ENCODE measurements around the gene IPPK. TPM values are rescaled to one million over a fixed set of nuclear protein-coding genes. Genes with fewer than 3 reads are reported as not detected.
A peak's percentile ranks its signal among the peaks of the same experiment; 100 is the strongest.

Gene IPPK
- total RNA-seq, 2 experiments from 2014 or later = 8.7 to 9.7 TPM

DNA sequence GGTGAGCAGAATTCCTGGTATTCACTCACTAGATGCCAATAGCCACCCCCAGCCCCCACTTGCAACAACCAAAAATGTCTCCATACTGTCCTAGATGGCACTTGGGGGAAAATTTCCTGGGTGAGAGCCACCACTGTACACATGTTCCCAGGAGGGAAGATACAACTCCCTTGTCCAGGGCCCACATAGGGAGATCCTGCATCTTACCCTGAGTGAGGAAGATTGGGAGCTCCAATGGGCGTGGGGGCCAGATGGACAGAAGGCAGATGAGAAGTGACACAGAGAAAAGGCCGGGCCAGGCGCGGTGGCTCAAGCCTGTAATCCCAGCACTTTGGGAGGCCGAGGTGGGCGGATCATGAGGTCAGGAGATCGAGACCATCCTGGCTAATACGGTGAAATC lies 12.3 kb upstream of the IPPK start:
- no peaks in the 10 kb centered on the region for H3K4me1 Mint-ChIP-seq (ENCODE audit: low read depth)
- ChIA-PET POLR2A (no interaction called here), CTCF (no interaction called here)
- no peak overlapping the region for H3K4me3 Mint-ChIP-seq
- H3K27ac Mint-ChIP-seq = no peak overlapping the region
- DNase-seq (no peak), ATAC-seq (no peak)
- no peaks in the 10 kb centered on the region for H3K9me3 Mint-ChIP-seq (ENCODE audit: insufficient read depth)
- no peaks in the 10 kb centered on the region for H3K27me3 Mint-ChIP-seq (ENCODE audit: low read depth)
- no peaks in the 10 kb centered on the region for H3K36me3 Mint-ChIP-seq (ENCODE audit: low read depth)

GRCh38 chr9:92680166-92681119 lies 10.5 kb upstream of the IPPK start:
- no peak overlapping the region for H3K27ac Mint-ChIP-seq
- CTCF ChIA-PET = interaction anchor here (1.7 kb wide), 1 partner anchor 10 kb away, joined by 5 read pairs; the partner anchor contains the start of gene IPPK
- DNase-seq (no peak), ATAC-seq (no peak)
- H3K9me3 Mint-ChIP-seq (ENCODE audit: insufficient read depth) = no peaks in the 10 kb centered on the region
- POLR2A ChIA-PET = interaction anchor here (0.9 to 1.0 kb wide), 2 partner anchors 10 kb away, joined by 3 read pairs; partner anchors contain the start of gene IPPK
- no peaks in the 10 kb centered on the region for H3K36me3 Mint-ChIP-seq (ENCODE audit: low read depth)
- no peaks in the 10 kb centered on the region for H3K27me3 Mint-ChIP-seq (ENCODE audit: low read depth)
- H3K4me1 Mint-ChIP-seq (ENCODE audit: low read depth) = no peaks in the 10 kb centered on the region
- no peak overlapping the region for H3K4me3 Mint-ChIP-seq

DNA sequence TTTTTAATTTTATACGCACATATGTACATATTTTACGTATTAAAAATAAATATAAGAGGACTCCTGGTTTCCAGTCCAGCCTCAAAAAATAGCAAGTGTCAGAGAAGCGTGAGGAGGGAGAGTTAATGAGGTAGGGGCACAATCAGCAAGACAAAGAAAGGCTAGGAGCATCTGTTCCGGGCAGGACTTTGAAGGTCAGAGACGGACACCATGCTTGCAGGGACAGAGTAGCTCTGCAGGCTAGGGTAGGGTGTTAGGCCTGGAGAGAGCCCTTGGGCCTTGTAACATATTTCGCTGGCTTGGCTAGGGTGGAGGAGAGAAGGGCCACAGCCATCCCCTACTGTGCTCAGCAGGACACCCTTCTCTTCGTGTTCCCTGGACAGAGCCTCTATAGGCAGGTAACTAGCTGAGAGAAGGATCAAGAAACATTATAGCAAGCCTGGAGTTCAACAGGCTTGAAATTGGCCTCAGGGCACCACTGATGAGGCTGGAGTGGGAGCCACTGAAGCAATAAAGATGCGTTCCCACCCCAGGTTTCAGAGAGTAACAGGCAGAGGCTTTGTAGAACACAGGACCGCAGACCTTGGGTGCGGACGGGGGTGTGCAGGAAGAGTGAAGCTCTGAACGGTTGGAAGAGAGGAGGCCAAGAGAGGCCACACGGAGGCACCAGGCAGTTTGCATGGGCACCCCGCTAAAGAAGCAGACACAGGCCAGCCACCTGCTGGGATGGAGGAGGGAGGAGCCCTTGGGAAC lies 9.7 kb upstream of the IPPK start:
- Mint-ChIP-seq H3K27me3 (ENCODE audit: low read depth) (no peaks in the 10 kb centered on the region), H3K4me3 (no peak overlapping the region), H3K4me1 (ENCODE audit: low read depth) (no peaks in the 10 kb centered on the region), H3K36me3 (ENCODE audit: low read depth) (peaks cover 2% of the 10 kb centered on the region), H3K9me3 (ENCODE audit: insufficient read depth) (no peaks in the 10 kb centered on the region), H3K27ac (no peak overlapping the region)
- ChIA-PET POLR2A (interaction anchor here (1.0 kb wide), 1 partner anchor 10 kb away, joined by 3 read pairs; the partner anchor contains the start of gene IPPK), CTCF (interaction anchor here (1.7 kb wide), 1 partner anchor 9 kb away, joined by 5 read pairs; the partner anchor contains the start of gene IPPK)
- ATAC-seq (no peak), DNase-seq (no peak)

GRCh38 chr9:92671323-92671722 lies 1.4 kb upstream of the IPPK start:
- peak overlapping the region; percentile 96 for H3K4me3 Mint-ChIP-seq
- ATAC-seq = no peak
- H3K9me3 Mint-ChIP-seq (ENCODE audit: insufficient read depth) = no peaks in the 10 kb centered on the region
- peaks cover 21% of the 10 kb centered on the region for H3K36me3 Mint-ChIP-seq (ENCODE audit: low read depth)
- H3K27me3 Mint-ChIP-seq (ENCODE audit: low read depth) = no peaks in the 10 kb centered on the region
- H3K4me1 Mint-ChIP-seq (ENCODE audit: low read depth) = peaks cover 35% of the 10 kb centered on the region
- H3K27ac Mint-ChIP-seq = no peak overlapping the region
- no peak for DNase-seq
- ChIA-PET POLR2A (interaction anchor here (0.7 to 1.0 kb wide), 2 partner anchors 17 to 347 kb away, joined by 4 to 5 read pairs; no protein-coding TSS in a partner anchor), CTCF (interaction anchor here (0.8 to 2.6 kb wide), 7 partner anchors 11 to 345 kb away, joined by 3 to 14 read pairs (median 5); partner anchors contain the start of gene CENPP)

DNA sequence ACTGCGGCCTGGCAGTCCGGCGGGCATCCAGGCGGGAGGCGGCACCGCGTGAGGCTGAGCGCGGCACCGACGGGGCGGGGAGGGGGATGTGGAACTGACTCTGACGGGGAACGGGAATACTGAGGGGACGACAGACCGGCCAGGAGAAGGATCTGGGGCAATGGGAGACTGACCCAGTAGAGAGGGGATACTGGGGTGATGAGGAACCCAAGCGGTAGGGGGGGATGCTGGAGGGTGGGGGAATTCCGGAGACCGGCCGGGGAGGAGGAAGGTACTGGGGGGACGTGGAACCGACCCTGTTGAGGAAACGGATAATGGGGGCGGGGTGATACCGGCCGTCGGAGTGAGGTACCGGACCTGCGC lies 423 bp downstream of the IPPK start:
- Mint-ChIP-seq H3K27ac (peak overlapping the region; percentile 96), H3K9me3 (ENCODE audit: insufficient read depth) (no peaks in the 10 kb centered on the region), H3K4me3 (peak overlapping the region; percentile 96), H3K27me3 (ENCODE audit: low read depth) (no peaks in the 10 kb centered on the region), H3K4me1 (ENCODE audit: low read depth) (peaks cover 48% of the 10 kb centered on the region), H3K36me3 (ENCODE audit: low read depth) (peaks cover 25% of the 10 kb centered on the region)
- DNase-seq = no peak
- CTCF ChIA-PET = interaction anchor here (1.1 to 2.6 kb wide), 7 partner anchors 8 to 343 kb away, joined by 3 to 14 read pairs (median 5); partner anchors contain the start of gene CENPP
- peak; percentile 10 for ATAC-seq
- POLR2A ChIA-PET = interaction anchor here (0.6 to 1.6 kb wide), 6 partner anchors 10 to 554 kb away, joined by 3 to 9 read pairs (median 4); partner anchors contain the start of genes BICD2, CENPP and SPTLC1

DNA sequence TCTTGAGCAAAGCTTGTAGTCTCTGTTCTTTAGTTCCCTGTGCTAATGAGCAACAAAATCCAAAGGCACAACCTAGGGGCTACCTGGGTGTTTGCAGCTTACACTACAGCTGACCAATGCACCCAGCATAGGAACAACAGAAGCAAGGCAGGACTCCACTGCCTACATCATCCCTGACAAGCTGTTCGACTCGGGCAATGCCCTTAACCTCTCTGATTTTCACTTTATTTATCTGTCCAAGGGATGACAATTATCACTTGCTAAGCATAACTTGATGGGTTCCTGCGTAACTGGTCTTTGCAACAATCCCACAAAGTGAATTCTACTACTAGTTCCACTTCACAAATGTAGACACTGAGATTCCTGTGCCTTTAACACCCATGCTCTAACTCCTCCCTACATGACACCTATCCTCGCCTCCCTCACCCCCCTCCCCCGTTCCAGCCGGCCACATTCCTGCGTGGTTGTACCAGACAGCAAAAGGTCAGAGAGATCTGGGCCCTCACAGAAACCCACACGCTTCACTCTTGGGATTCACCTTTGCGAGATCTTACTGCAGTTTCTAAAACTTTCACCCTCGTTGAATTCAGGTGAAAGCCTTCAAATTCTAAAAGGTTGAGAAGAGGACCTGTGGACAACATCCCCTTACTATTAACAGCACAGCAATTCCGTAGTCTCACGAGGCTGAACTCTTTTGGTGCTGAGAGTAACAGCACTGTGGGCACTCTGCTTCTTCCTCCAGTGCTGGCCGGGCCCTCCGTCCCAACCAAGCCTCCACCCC lies 995 bp downstream of the IPPK start:
- Mint-ChIP-seq H3K36me3 (ENCODE audit: low read depth) (peaks cover 24% of the 10 kb centered on the region), H3K4me3 (peak overlapping the region; percentile 96), H3K27ac (peak overlapping the region; percentile 96), H3K4me1 (ENCODE audit: low read depth) (peaks cover 53% of the 10 kb centered on the region), H3K9me3 (ENCODE audit: insufficient read depth) (no peaks in the 10 kb centered on the region), H3K27me3 (ENCODE audit: low read depth) (no peaks in the 10 kb centered on the region)
- POLR2A ChIA-PET = no interaction called here
- CTCF ChIA-PET = no interaction called here
- DNase-seq = peak; percentile 57
- ATAC-seq = no peak

DNA sequence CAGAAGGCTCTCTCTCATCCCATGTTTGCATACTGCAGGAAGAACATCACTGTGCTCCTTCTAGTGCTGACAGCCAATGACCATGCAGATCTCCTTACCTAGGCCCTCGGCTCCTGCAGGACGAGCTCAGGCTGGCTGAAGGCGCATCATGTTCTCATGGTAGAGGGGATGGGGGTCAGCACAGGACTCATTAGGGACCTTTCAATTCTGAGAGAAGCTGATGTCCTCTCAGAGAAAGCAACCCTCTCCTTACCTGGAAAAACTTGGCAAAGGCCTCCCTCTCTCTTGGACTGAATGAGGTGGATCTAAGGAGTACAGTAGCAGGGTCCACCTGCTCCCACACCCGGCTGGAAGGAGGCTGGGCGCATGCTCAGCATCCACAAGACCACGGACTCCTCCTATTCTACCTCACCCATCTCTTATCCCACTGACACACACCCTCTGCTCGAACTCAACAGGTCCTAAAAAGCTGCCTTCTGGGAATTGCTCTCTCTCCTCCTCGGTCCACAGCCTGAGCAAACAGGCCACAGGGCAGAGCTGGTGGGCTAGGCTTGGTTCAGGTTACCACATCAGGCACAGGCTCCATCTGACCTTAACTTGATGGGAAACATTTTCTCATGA lies 2.9 kb downstream of the IPPK start:
- ATAC-seq (no peak), DNase-seq (no peak)
- Mint-ChIP-seq H3K9me3 (ENCODE audit: insufficient read depth) (no peaks in the 10 kb centered on the region), H3K4me3 (no peak overlapping the region), H3K27me3 (ENCODE audit: low read depth) (no peaks in the 10 kb centered on the region), H3K27ac (peak overlapping the region; percentile 2), H3K36me3 (ENCODE audit: low read depth) (peaks cover 30% of the 10 kb centered on the region), H3K4me1 (ENCODE audit: low read depth) (peaks cover 61% of the 10 kb centered on the region)
- ChIA-PET CTCF (no interaction called here), POLR2A (no interaction called here)

DNA sequence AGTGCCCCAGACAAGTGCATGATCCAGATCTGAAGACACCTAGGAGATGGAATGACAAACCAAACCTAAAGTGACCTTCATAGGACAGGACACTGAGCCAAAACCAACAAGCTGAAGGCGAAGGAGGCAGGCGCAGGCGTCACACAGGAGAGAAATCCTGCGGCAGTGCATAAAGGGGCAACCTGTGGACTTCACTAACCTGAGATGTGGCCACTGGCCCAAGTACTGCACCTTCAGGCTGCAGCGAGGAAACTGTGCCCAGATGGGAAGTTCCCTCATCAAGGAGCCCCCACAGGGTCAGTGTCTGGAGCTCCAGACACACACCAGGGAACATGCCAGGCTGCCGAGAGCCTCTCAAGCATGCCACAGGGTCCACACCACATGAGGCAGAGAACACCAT lies 3.7 kb downstream of the IPPK start:
- CTCF ChIA-PET = no interaction called here
- Mint-ChIP-seq H3K27ac (peak overlapping the region; percentile 41), H3K9me3 (ENCODE audit: insufficient read depth) (no peaks in the 10 kb centered on the region), H3K27me3 (ENCODE audit: low read depth) (no peaks in the 10 kb centered on the region), H3K4me3 (no peak overlapping the region), H3K36me3 (ENCODE audit: low read depth) (peaks cover 34% of the 10 kb centered on the region), H3K4me1 (ENCODE audit: low read depth) (peaks cover 62% of the 10 kb centered on the region)
- POLR2A ChIA-PET = no interaction called here
- ATAC-seq (no peak), DNase-seq (no peak)

DNA sequence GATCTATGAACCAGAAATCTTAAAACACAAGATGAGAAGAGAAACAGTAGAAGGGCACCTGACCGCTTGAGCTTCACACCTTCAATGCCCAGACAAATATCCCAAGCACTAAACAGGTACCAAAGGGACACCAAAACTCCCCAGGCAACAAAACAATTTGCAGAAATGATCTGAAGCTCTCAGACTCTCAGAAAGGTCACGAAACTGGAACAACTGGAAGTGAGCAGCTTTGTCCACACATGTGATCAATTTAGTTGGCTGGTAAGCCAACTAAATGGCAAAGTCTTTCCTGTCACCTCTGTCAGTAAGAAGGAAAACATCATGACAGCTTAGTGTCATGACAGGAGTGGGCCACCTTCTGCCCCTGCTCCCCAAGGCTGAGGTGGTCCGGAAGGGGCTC lies 4.1 kb downstream of the IPPK start:
- peaks cover 34% of the 10 kb centered on the region for H3K36me3 Mint-ChIP-seq (ENCODE audit: low read depth)
- H3K4me1 Mint-ChIP-seq (ENCODE audit: low read depth) = peaks cover 60% of the 10 kb centered on the region
- no peak for DNase-seq
- POLR2A ChIA-PET = no interaction called here
- peak overlapping the region; percentile 41 for H3K27ac Mint-ChIP-seq
- H3K4me3 Mint-ChIP-seq = no peak overlapping the region
- CTCF ChIA-PET = no interaction called here
- no peak for ATAC-seq
- no peaks in the 10 kb centered on the region for H3K9me3 Mint-ChIP-seq (ENCODE audit: insufficient read depth)
- no peaks in the 10 kb centered on the region for H3K27me3 Mint-ChIP-seq (ENCODE audit: low read depth)

- peaks cover 30% of the 10 kb centered on the region for H3K36me3 Mint-ChIP-seq (ENCODE audit: low read depth)
- H3K27me3 Mint-ChIP-seq (ENCODE audit: low read depth) = no peaks in the 10 kb centered on the region
- DNase-seq = peak; percentile 79
- peaks cover 56% of the 10 kb centered on the region for H3K4me1 Mint-ChIP-seq (ENCODE audit: low read depth)
- peak overlapping the region; percentile 91 for H3K27ac Mint-ChIP-seq
- ATAC-seq = peak; percentile 73
- H3K4me3 Mint-ChIP-seq = peak overlapping the region; percentile 7
- POLR2A ChIA-PET = no interaction called here
- no peaks in the 10 kb centered on the region for H3K9me3 Mint-ChIP-seq (ENCODE audit: insufficient read depth)
- CTCF ChIA-PET = interaction anchor here (1.2 to 1.4 kb wide), 3 partner anchors 43 to 127 kb away, joined by 3 to 8 read pairs (median 4); partner anchors contain the start of gene BICD2
These were observed 5.4 kb downstream of the IPPK start for GRCh38 chr9:92664394-92665152.

Measured in activated CD8-positive, alpha-beta T cell treated with anti-CD3 and anti-CD28 coated beads, Interleukin-2, amount 10 ng/mL, durations not matched to agents 7 days and 5 days (primary cell).